ENCODE data around the gene SEPTIN14.
"Not testable (repeated sequence)": the region's sequence is repeated elsewhere in the genome, so short reads cannot be mapped to it uniquely, and the experiment has no call there.

SEPTIN14 gene

GRCh38 chr7:55862652-55863051, at the start of gene SEPTIN14:
SEPTIN14 (minus strand) TSS chr7:55862752; CDS start chr7:55861996, 756 bp downstream.
- DNase-seq (ENCODE audit: low read depth in 2 of 2): not testable (repeated sequence)

GRCh38 chr7:55903985-55904759, 41.6 kb upstream of the SEPTIN14 start:
- no peak for DNase-seq (ENCODE audit: low read depth in 2 of 2)

- DNase-seq (ENCODE audit: low read depth in 2 of 2): not testable (repeated sequence)
Observed at GRCh38 chr7:55901059-55901458, 38.5 kb upstream of the SEPTIN14 start.

- no peak for DNase-seq (ENCODE audit: low read depth in 2 of 2)
Observed at GRCh38 chr7:55898287-55898686, 35.7 kb upstream of the SEPTIN14 start.

GRCh38 chr7:55895021-55895420, 32.5 kb upstream of the SEPTIN14 start:
- DNase-seq (ENCODE audit: low read depth in 2 of 2): no peak

- DNase-seq (ENCODE audit: low read depth in 2 of 2): no peak
Observed at GRCh38 chr7:55893940-55894339, 31.4 kb upstream of the SEPTIN14 start.

- DNase-seq (ENCODE audit: low read depth in 2 of 2): not testable (repeated sequence)
Observed at GRCh38 chr7:55888378-55888777, 25.8 kb upstream of the SEPTIN14 start.

- DNase-seq (ENCODE audit: low read depth in 2 of 2): no peak
Observed at GRCh38 chr7:55887821-55888247, 25.3 kb upstream of the SEPTIN14 start.

- no peak for DNase-seq (ENCODE audit: low read depth in 2 of 2)
Observed at GRCh38 chr7:55884321-55884720, 21.8 kb upstream of the SEPTIN14 start.

GRCh38 chr7:55878691-55879090, 16.1 kb upstream of the SEPTIN14 start:
- DNase-seq (ENCODE audit: low read depth in 2 of 2): no peak

- no peak for DNase-seq (ENCODE audit: low read depth in 2 of 2)
Observed at GRCh38 chr7:55877308-55877707, 14.8 kb upstream of the SEPTIN14 start.

GRCh38 chr7:55873765-55874164, 11.2 kb upstream of the SEPTIN14 start:
- no peak for DNase-seq (ENCODE audit: low read depth in 2 of 2)

- no peak for DNase-seq (ENCODE audit: low read depth in 2 of 2)
Observed at GRCh38 chr7:55871932-55872485, 9.5 kb upstream of the SEPTIN14 start.

- not testable (repeated sequence) for DNase-seq (ENCODE audit: low read depth in 2 of 2)
Observed at GRCh38 chr7:55868989-55869388, 6.4 kb upstream of the SEPTIN14 start.

- not testable (repeated sequence) for DNase-seq (ENCODE audit: low read depth in 2 of 2)
Observed at GRCh38 chr7:55845164-55845563, 17.4 kb downstream of the SEPTIN14 start.

- no peak for DNase-seq (ENCODE audit: low read depth in 2 of 2)
Observed at GRCh38 chr7:55838595-55838994, 24.0 kb downstream of the SEPTIN14 start.

GRCh38 chr7:55827577-55827976, 35.0 kb downstream of the SEPTIN14 start:
- no peak for DNase-seq (ENCODE audit: low read depth in 2 of 2)

- DNase-seq (ENCODE audit: low read depth in 2 of 2): no peak
Observed at GRCh38 chr7:55818686-55819085, 43.9 kb downstream of the SEPTIN14 start.

GRCh38 chr7:55797260-55797659, 65.3 kb downstream of the SEPTIN14 start:
- not testable (repeated sequence) for DNase-seq (ENCODE audit: low read depth in 2 of 2)

GRCh38 chr7:55794527-55794926, 68.0 kb downstream of the SEPTIN14 start:
- no peak for DNase-seq (ENCODE audit: low read depth in 2 of 2)

GRCh38 chr7:55792048-55792447, 70.5 kb downstream of the SEPTIN14 start:
- DNase-seq (ENCODE audit: low read depth in 2 of 2): no peak

GRCh38 chr7:55787796-55788195, 74.8 kb downstream of the SEPTIN14 start:
- no peak for DNase-seq (ENCODE audit: low read depth in 2 of 2)

GRCh38 chr7:55786901-55787300, 75.7 kb downstream of the SEPTIN14 start:
- DNase-seq (ENCODE audit: low read depth in 2 of 2): no peak
